HG03175 (cell line): ENCODE data around the gene CCDC68.

Experiments used
- ATAC-seq: cut with Tn5 transposase; IDR thresholded peaks from one replicate; pipeline ENCODE4 v1.9.1; 2021; ENCODE audit warnings: mild to moderate bottlenecking, moderate library complexity; ENCODE audit not compliant: unreplicated experiment

Gene CCDC68

GRCh38 chr18:54961868-54962267 lies 2.6 kb upstream of the CCDC68 start:
- ATAC-seq = no peak

- ATAC-seq = no peak
These were observed 1.8 kb upstream of the CCDC68 start for GRCh38 chr18:54961016-54961423.

- no peak for ATAC-seq
These were observed 936 bp upstream of the CCDC68 start for GRCh38 chr18:54960197-54960596.

DNA sequence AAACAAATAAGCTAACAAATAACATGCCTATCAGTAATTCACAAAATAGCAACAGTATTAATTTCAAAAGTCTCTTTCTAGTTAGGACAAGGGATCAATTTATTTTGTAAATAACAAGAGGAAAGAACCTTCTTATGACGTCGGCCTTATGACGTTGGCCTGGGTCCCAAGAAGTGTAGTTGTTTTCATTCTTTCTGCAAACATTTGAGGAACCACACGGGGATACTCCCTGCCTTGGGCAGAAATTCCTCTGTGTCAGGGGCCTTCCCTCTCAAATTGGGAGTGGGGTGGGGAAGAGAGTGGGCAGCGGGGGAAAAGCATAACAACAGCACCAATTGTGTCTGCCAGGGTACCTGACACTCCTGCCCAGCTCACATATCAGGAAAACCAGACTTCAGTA lies 1.3 kb downstream of the CCDC68 start:
- ATAC-seq = no peak

GRCh38 chr18:54957296-54957832 lies 1.9 kb downstream of the CCDC68 start:
- ATAC-seq = no peak

GRCh38 chr18:54956506-54956905 lies 2.8 kb downstream of the CCDC68 start:
- no peak for ATAC-seq

DNA sequence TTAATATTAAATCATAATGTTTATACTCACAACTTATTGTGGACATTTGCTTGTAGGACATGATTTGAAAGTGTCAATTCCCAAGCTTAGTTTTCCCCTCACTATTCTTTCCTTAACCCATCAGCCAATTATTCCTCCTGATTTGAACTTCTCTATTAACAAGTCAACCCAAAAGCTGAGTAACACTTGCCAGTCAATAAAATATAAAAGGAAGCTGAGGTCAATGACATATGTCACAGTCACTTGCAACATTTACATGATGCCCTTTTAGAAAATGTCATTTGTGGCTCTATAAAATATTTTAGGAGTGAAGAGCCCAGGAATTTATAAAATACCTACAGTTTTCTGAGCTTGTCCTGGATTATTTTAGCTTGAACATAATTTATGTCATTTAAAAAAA lies 7.2 kb downstream of the CCDC68 start:
- no peak for ATAC-seq

DNA sequence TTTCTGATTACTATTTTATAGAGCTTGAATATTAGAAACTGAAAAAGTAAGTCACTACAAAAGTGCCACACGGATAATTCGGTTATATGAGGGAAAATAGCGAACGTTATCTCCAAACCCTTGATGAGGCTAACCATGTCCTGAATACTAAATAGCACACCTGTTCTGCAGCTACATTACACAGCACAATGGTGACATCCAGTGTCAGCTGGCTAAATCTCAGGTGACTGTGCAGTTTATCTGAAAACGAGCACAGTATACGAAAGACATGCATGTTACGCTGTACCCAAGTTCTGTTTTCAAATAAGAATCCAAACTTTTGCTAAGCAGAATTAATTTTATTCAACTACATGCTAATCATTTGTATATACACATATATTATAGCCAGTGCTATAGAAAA lies 9.0 kb downstream of the CCDC68 start:
- ATAC-seq = no peak

GRCh38 chr18:54949588-54949987 lies 9.7 kb downstream of the CCDC68 start:
- no peak for ATAC-seq

- no peak for ATAC-seq
These were observed 10.9 kb downstream of the CCDC68 start for GRCh38 chr18:54948350-54948837.

- ATAC-seq = no peak
These were observed 12.2 kb downstream of the CCDC68 start for GRCh38 chr18:54947091-54947490.

DNA sequence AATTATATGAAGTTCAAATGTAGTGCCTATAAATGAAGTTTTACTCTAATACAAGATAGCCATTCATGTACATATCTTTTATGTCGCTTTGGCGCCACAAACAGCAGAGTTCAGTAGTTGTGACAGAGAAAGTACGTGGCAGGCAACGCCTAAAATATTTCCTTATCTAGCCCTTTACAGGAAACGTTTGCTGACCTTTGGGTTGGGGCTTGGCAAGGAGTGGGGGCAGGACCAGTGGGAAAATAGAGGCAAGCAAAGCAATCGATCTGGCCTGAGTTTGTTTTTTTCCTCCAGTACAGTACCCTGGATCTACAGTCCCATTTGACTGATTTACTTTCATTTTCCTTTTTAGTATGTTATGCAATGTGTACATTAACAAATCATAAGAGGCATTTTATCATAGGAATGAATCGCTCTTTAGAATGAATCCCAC lies 13.1 kb downstream of the CCDC68 start:
- ATAC-seq = peak; percentile 79

DNA sequence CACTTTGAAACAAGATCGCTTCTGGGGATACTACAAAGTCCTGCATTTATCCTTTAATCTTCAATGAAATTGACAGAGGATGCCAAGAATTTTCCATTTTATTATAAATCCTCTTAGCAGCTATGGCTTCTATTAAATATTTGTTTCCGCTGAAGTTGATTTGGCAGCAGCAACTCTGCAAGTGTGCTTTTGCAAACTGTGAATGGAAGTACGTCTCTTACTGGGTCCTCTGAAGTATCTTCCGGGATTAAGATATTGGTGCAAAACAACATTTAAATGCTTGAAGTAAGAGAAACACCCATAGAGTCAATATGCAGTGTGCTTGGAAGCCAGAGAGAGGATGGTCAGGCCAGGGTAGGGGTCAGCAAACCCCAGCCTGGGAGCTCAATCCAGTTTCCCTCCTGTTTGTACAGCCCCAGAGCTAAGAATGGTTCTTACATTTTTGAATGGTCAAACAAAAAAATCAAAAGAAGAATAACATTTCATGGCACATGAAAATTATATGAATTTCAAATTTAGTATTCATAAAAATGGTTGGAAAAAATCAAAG lies 13.6 kb downstream of the CCDC68 start:
- no peak for ATAC-seq

GRCh38 chr18:54942569-54942968 lies 16.7 kb downstream of the CCDC68 start:
- ATAC-seq = no peak

DNA sequence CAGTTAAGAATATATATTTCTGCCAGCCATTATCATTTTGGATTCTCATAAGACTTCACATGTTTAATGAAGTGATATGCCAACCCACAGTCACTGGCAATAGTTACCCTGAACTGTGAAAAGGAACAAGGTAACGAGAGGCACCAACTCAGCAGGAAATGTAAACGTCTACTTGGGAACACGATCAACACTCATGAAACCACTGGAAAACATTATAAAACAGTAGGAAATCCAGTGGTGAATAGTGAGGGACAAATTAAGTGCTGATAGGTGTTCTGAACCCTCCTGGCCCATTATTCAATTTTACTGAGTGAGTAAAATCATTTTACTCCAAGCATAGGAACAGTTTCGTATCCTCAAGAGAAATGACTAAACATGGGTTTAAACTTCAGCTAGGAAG lies 17.1 kb downstream of the CCDC68 start:
- no peak for ATAC-seq

DNA sequence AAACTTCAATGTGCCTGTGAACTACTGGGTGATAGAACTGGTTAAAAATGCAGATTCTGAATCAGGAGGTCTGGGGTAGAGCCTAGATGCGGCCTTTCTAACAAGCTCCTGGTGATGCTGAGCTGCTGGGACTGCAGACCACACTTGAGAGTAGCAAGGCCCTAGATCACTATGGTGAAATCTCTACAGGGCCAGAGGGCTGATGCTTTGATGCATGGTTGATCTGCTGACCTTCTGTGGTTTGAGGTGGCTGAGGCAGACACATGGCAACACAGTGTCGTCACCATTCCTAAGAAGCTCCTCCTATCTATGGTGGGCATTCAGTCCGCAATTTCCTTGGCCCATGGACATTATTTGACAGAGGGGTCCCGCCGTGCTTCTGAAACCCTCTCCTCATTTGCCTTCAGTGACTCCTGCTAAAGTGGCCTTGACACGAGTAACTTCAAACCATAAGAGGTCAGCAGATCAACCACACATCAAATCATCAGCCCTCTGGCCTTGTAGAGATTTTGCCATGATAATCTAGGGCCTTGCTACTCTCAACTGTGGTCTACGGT lies 19.8 kb downstream of the CCDC68 start:
- ATAC-seq = no peak

- no peak for ATAC-seq
These were observed 20.8 kb downstream of the CCDC68 start for GRCh38 chr18:54938506-54938905.

DNA sequence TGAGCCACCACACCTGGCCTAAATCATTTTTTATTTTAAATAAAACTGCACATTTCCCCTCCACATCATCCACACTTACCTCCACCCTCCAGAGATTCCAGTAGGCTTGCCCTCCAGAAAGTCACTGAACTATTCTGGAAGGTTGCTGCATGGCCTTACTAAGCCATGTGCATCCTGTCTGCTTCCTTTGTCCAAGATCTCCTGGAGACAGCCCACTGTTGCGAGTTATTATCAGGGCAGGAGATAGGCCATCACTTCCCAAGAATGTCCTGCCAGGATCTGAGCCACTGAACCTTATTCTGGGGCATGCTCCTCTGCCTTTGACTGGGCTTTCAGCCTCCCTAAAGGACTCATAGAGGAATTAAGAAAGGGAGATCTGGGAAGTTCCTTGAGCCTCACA lies 26.8 kb downstream of the CCDC68 start:
- ATAC-seq = no peak

- ATAC-seq = no peak
These were observed 28.1 kb downstream of the CCDC68 start for GRCh38 chr18:54931152-54931551.

GRCh38 chr18:54928236-54928635 lies 31.0 kb downstream of the CCDC68 start:
- ATAC-seq = no peak

DNA sequence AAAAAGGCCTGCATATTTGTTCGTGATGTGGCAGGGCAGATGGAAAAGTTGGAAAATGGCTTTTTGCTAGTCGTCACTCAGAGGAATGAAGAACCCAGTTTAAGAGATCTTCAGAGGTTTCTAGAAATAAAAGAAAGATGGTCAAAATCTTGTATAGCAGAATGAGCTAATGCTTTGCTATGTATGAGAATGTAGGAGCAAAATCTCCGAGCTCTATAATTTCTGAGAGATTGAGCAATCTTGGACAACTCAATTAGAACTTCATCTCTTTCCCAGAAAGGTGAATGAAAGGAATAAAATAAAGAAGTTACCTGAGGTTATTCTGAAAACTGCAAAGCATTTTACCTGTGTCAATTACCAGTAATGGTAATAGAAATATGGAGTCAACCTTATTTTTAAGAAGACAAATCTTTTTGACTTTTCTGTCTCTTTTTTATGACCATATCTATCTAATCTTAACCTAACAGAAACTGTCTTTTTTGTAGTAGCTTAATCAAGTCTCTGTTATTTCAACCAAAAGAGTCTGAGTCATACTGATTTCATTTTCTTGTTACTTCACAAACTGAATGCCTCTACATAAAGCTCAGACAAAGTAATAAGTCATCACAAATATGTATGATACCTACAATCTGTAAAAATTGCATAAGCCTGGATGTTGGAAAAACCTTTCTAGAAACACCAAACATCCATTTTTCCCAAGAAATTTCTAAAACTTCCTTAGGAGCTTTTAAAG lies 32.5 kb downstream of the CCDC68 start:
- ATAC-seq = no peak

DNA sequence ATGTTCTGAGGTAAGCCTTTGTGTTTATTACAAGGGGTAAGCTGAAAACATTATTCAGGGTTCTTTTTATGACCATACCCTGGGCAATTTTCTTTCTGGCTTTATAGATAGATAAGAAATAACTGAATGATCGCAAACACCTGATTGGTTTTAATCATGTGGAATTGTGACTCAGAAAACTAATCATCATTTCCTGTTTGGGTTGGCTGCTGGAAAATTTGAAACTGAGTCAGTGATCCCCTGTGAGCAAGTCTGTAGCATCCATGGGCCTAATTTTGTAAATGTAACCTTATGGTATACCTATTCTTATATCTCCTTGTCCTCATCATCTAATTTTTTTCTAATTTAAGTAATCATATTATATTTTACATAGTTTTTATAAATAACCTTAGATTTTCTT lies 34.3 kb downstream of the CCDC68 start:
- ATAC-seq = no peak
